H9 (cell line): ENCODE measurements around the gene SPAM1. TPM values are rescaled to one million over a fixed set of nuclear protein-coding genes. Genes with fewer than 3 reads are reported as not detected.
A peak's percentile ranks its signal among the peaks of the same experiment; 100 is the strongest.

ENCODE experiments used
- DNase-seq: peaks from one replicate; pipeline ENCODE4 v3.0.0-alpha.2; 2017
- H2AFZ ChIP-seq: one replicate; pipeline ENCODE4 v1.6.1; 2013; ENCODE audit warnings: mild to moderate bottlenecking, low read length, control low read depth, moderate library complexity
- H2AK5ac ChIP-seq: 2 replicates; pipeline ENCODE4 v1.6.1; 2013; ENCODE audit warnings: low read length, control low read depth, mixed read lengths; ENCODE audit not compliant: insufficient read length
- H2BK120ac ChIP-seq: one replicate; pipeline ENCODE4 v1.6.1; 2013; ENCODE audit warnings: low read depth, mild to moderate bottlenecking, low read length, control low read depth, inconsistent platforms; ENCODE audit not compliant: poor library complexity, severe bottlenecking
- H2BK12ac ChIP-seq: 2 replicates; pipeline ENCODE4 v1.6.1; 2013; ENCODE audit warnings: low read length, control low read depth, mixed read lengths, low read depth; ENCODE audit not compliant: insufficient read length
- H2BK15ac ChIP-seq: 2 replicates; pipeline ENCODE4 v1.6.1; 2013; ENCODE audit warnings: low read depth, low read length, control low read depth
- H2BK20ac ChIP-seq: one replicate; pipeline ENCODE4 v1.6.1; 2013; ENCODE audit warnings: low read depth, mild to moderate bottlenecking, low read length, control low read depth, inconsistent platforms; ENCODE audit not compliant: poor library complexity, severe bottlenecking
- H2BK5ac ChIP-seq: 2 replicates; pipeline ENCODE4 v1.6.1; 2013; ENCODE audit warnings: low read length, control low read depth, mixed read lengths; ENCODE audit not compliant: insufficient read length
- H3K14ac ChIP-seq: 2 replicates; pipeline ENCODE4 v1.6.1; 2013; ENCODE audit warnings: low read length, control low read depth; ENCODE audit not compliant: insufficient read depth
- H3K18ac ChIP-seq: 2 replicates; pipeline ENCODE4 v1.6.1; 2013; ENCODE audit warnings: low read depth, mild to moderate bottlenecking, mixed read lengths, low read length, control low read depth; ENCODE audit not compliant: insufficient read length
- H3K23ac ChIP-seq: 2 replicates; pipeline ENCODE4 v1.6.1; 2013; ENCODE audit warnings: low read length, control low read depth, mixed read lengths, low read depth; ENCODE audit not compliant: insufficient read length
- H3K23me2 ChIP-seq: 2 replicates; pipeline ENCODE4 v1.6.1; 2013; ENCODE audit warnings: low read depth, mild to moderate bottlenecking, mixed read lengths, low read length, control low read depth; ENCODE audit not compliant: insufficient read length, poor library complexity, severe bottlenecking
- H3K27ac ChIP-seq: 2 replicates; pipeline ENCODE4 v1.5.1; 2013; ENCODE audit warnings: low read length, control low read depth, mixed read lengths, low read depth; ENCODE audit not compliant: insufficient read length
- H3K27me3 ChIP-seq: 2 replicates; pipeline ENCODE4 v1.6.1; 2013; ENCODE audit warnings: low read length, control low read depth, inconsistent platforms; ENCODE audit not compliant: insufficient read depth
- H3K4ac ChIP-seq: 2 replicates; pipeline ENCODE4 v1.6.1; 2013; ENCODE audit warnings: low read depth, mild to moderate bottlenecking, control low read depth, inconsistent platforms, low read length, moderate library complexity
- H3K4me1 ChIP-seq: 2 replicates; pipeline ENCODE4 v1.6.1; 2013; ENCODE audit warnings: low read length, control low read depth, inconsistent platforms; ENCODE audit not compliant: insufficient read depth
- H3K4me2 ChIP-seq: 2 replicates; pipeline ENCODE4 v1.6.1; 2013; ENCODE audit warnings: low read length, control low read depth, mixed read lengths; ENCODE audit not compliant: insufficient read length, insufficient read depth
- H3K56ac ChIP-seq: 2 replicates; pipeline ENCODE4 v1.6.1; 2013; ENCODE audit warnings: low read depth, mild to moderate bottlenecking, mixed read lengths, low read length, control low read depth; ENCODE audit not compliant: insufficient read length
- H3K79me1 ChIP-seq: 2 replicates; pipeline ENCODE4 v1.6.1; 2013; ENCODE audit warnings: low read depth, mild to moderate bottlenecking, moderate library complexity, low read length, control low read depth, inconsistent platforms; ENCODE audit not compliant: insufficient read depth, poor library complexity, severe bottlenecking
- H3K79me2 ChIP-seq: 2 replicates; pipeline ENCODE4 v1.6.1; 2013; ENCODE audit warnings: low read length, control low read depth, inconsistent platforms; ENCODE audit not compliant: insufficient read depth
- H3K9ac ChIP-seq: 2 replicates; pipeline ENCODE4 v1.6.1; 2013; ENCODE audit warnings: low read length, control low read depth, mixed read lengths; ENCODE audit not compliant: insufficient read length; ENCODE audit errors: extremely low read depth
- H3K9me3 ChIP-seq: one replicate; pipeline ENCODE4 v1.6.1; 2013; ENCODE audit warnings: low read depth, low read length, inconsistent platforms; ENCODE audit not compliant: control insufficient read depth
- H3T11ph ChIP-seq: one replicate; pipeline ENCODE4 v1.6.1; 2013; ENCODE audit warnings: mild to moderate bottlenecking, low read length, control low read depth, inconsistent platforms
- H4K20me1 ChIP-seq: one replicate; pipeline ENCODE4 v1.6.1; 2013; ENCODE audit not compliant: control insufficient read depth, insufficient read length, insufficient read depth
- H4K5ac ChIP-seq: 2 replicates; pipeline ENCODE4 v1.6.1; 2013; ENCODE audit warnings: low read depth, mild to moderate bottlenecking, mixed read lengths, low read length, control low read depth; ENCODE audit not compliant: insufficient read length
- H4K8ac ChIP-seq: replicated peaks from 2 replicates; pipeline ENCODE4 v1.6.1; 2013; ENCODE audit warnings: low read length, control low read depth, mixed read lengths, low read depth; ENCODE audit not compliant: insufficient read length
- H4K91ac ChIP-seq: 2 replicates; pipeline ENCODE4 v1.6.1; 2013; ENCODE audit warnings: low read depth, mild to moderate bottlenecking, moderate library complexity, mixed read lengths, low read length, control low read depth; ENCODE audit not compliant: insufficient read length
- H3K27ac Mint-ChIP-seq, 3 experiments: 2 replicates in 2 of 3; 3 replicates in 1 of 3; pipeline ENCODE4 v1.8.0; 2020 to 2021; ENCODE audit warnings: mixed read lengths in 3 of 3, mild to moderate bottlenecking in 1 of 3, moderate library complexity in 1 of 3
- H3K27me3 Mint-ChIP-seq: 2 replicates; pipeline ENCODE4 v1.8.0; 2021; ENCODE audit warnings: low read depth, mild to moderate bottlenecking, moderate library complexity, mixed read lengths
- H3K36me3 Mint-ChIP-seq, 3 experiments: 2 replicates in 2 of 3; 3 replicates in 1 of 3; pipeline ENCODE4 v1.8.0; 2020 to 2021; ENCODE audit warnings: low read depth in 3 of 3, mixed read lengths in 3 of 3; ENCODE audit not compliant: insufficient read depth in 1 of 3
- H3K4me1 Mint-ChIP-seq, 2 experiments: 2 replicates each; pipeline ENCODE4 v1.8.0; 2020; ENCODE audit warnings: mixed read lengths in 2 of 2
- H3K4me3 Mint-ChIP-seq, 2 experiments: 2 replicates in 1 of 2; 3 replicates in 1 of 2; pipeline ENCODE4 v1.8.0; 2020 to 2021; ENCODE audit warnings: mild to moderate bottlenecking in 2 of 2, mixed read lengths in 2 of 2, moderate library complexity in 1 of 2
- H3K9me3 Mint-ChIP-seq, 2 experiments: 2 replicates in 1 of 2; 3 replicates in 1 of 2; pipeline ENCODE4 v1.8.0; 2020; ENCODE audit warnings: mild to moderate bottlenecking in 2 of 2, mixed read lengths in 2 of 2, moderate library complexity in 1 of 2
- CTCF ChIP-seq: fragments of 200-600 bp; sonication (generic); conservative IDR thresholded peaks from 3 replicates; pipeline ENCODE4 v1.8.0; 2021; ENCODE audit warnings: antibody characterized with exemption, mild to moderate bottlenecking
- WGBS: extraction: QIAGEN DNeasy Blood & Tissue Kit; methylation state at CpG from one replicate; pipeline ENCODE4 v1.1.7; 2013; ENCODE audit warnings: missing lambda C conversion rate, low lambda C conversion rate, mixed read lengths; ENCODE audit not compliant: insufficient read length; ENCODE audit errors: extremely low coverage; 5-methylcytosine and 5-hydroxymethylcytosine counted together
- total RNA-seq: library from RNA; stranded (reverse); gene quantifications from 2 replicates; pipeline ENCODE4 v1.2.1, GENCODE V29; 2021

Gene SPAM1
- total RNA-seq, 1 experiment from 2014 or later = not detected

- no peak overlapping the region for H4K91ac ChIP-seq
- H2AK5ac ChIP-seq = no peak overlapping the region
- no peaks in the 10 kb centered on the region for H4K20me1 ChIP-seq
- H2BK120ac ChIP-seq = no peak overlapping the region
- no peak overlapping the region for H3K56ac ChIP-seq
- H3K4me2 ChIP-seq = no peak overlapping the region
- Mint-ChIP-seq H3K27ac (peak overlapping the region; percentile 83 to 96 (median 95)), H3K36me3 (no peaks in the 10 kb centered on the region), H3K27me3 (no peaks in the 10 kb centered on the region), H3K4me1 (peaks cover 55 to 60% of the 10 kb centered on the region in 2 experiments), H3K9me3 (0 out of 5 replicates have a peak, but pooled peaks cover 0 to 3% of the 10 kb centered on the region in 2 experiments), H3K4me3 (peak overlapping the region; percentile 29 to 67)
- H2BK20ac ChIP-seq = no peak overlapping the region
- no peaks in the 10 kb centered on the region for H3K27me3 ChIP-seq
- H3K79me1 ChIP-seq = no peaks in the 10 kb centered on the region
- no peak for TF ChIP-seq CTCF
- no peak overlapping the region for H2BK5ac ChIP-seq
- H3K14ac ChIP-seq = no peak overlapping the region
- no peaks in the 10 kb centered on the region for H3K9me3 ChIP-seq
- no peaks in the 10 kb centered on the region for H3K23me2 ChIP-seq
- no peak for DNase-seq
- H3K27ac ChIP-seq = no peak overlapping the region
- no peak overlapping the region for H2BK12ac ChIP-seq
- H4K8ac ChIP-seq = no peak overlapping the region
- WGBS = no CpG with 5 or more reads among the region's 1 CpG
- no peak overlapping the region for H4K5ac ChIP-seq
- H3K23ac ChIP-seq = no peak overlapping the region
- no peak overlapping the region for H3K4ac ChIP-seq
- no peaks in the 10 kb centered on the region for H3K79me2 ChIP-seq
- H2AFZ ChIP-seq = no peak overlapping the region
- no peak overlapping the region for H3K18ac ChIP-seq
- H3K9ac ChIP-seq = no peak overlapping the region
- no peak overlapping the region for H3T11ph ChIP-seq
- peaks cover 2% of the 10 kb centered on the region; the same call in 1 of the 2 replicates for H3K4me1 ChIP-seq
- no peak overlapping the region for H2BK15ac ChIP-seq
These were observed 20.9 kb downstream of the SPAM1 start for GRCh38 chr7:123945938-123946337.
